IMR-90 (cell line): Measurements from ENCODE around the gene SKIC8. TPM values are rescaled to one million over a fixed set of nuclear protein-coding genes. Genes with fewer than 3 reads are reported as not detected.

Experiments
- ATAC-seq: fragments of 200-7000 bp; cut with Tn5 transposase; 2 replicates; pipeline ENCODE4 v1.9.1; 2020; ENCODE audit warnings: low read depth, mild to moderate bottlenecking, moderate library complexity
- BruUV-seq: library from RNA; stranded (reverse); fragments of 400-500 nt; replicated peaks from 2 replicates; lab custom pipeline; 2021; lab: Mats Ljungman, UMichigan
- CTCF ChIA-PET: fragments of 300-600 bp; formaldehyde crosslinking; extraction: SDS; loops from one replicate; lab custom pipeline; 2021; ENCODE audit warnings: antibody characterized with exemption; lab: Yijun Ruan, JAX
- POLR2A ChIA-PET: fragments of 300-600 bp; sonication (Branson Sonifier 250); formaldehyde crosslinking; loops from one replicate; lab custom pipeline; 2022; ENCODE audit warnings: antibody characterized with exemption; ENCODE audit not compliant: unreplicated experiment; lab: Charles Lee
- DNase-seq: peaks from one replicate; pipeline ENCODE4 v3.0.0; 2013
- H2AFZ ChIP-seq: replicated peaks from 2 replicates; pipeline ENCODE3; 2013; ENCODE audit warnings: low read length, mild to moderate bottlenecking; ENCODE audit not compliant: poor library complexity
- H2AK5ac ChIP-seq: 2 replicates; pipeline ENCODE4 v1.6.1; 2013; ENCODE audit warnings: low read depth, low read length, inconsistent platforms
- H2AK9ac ChIP-seq: replicated peaks from 2 replicates; pipeline ENCODE3; 2013; ENCODE audit warnings: mild to moderate bottlenecking, low read depth, low read length, moderate library complexity; ENCODE audit not compliant: poor library complexity
- H2BK120ac ChIP-seq: 2 replicates; pipeline ENCODE4 v1.6.1; 2013; ENCODE audit warnings: low read depth, low read length, inconsistent platforms
- H2BK15ac ChIP-seq: 3 replicates; pipeline ENCODE4 v1.6.1; 2013; ENCODE audit warnings: low read depth, low read length, inconsistent platforms
- H2BK20ac ChIP-seq: 2 replicates; pipeline ENCODE4 v1.6.1; 2013; ENCODE audit warnings: low read depth, mild to moderate bottlenecking, inconsistent platforms, low read length, moderate library complexity
- H2BK5ac ChIP-seq: 2 replicates; pipeline ENCODE4 v1.6.1; 2013; ENCODE audit warnings: mild to moderate bottlenecking, low read depth, low read length, inconsistent platforms; ENCODE audit not compliant: poor library complexity, severe bottlenecking
- H3K14ac ChIP-seq: replicated peaks from 2 replicates; pipeline ENCODE4 v1.6.1; 2013; ENCODE audit warnings: low read depth, low read length, inconsistent platforms
- H3K18ac ChIP-seq: 2 replicates; pipeline ENCODE4 v1.6.1; 2013; ENCODE audit warnings: low read depth, low read length, control low read depth
- H3K23ac ChIP-seq: 2 replicates; pipeline ENCODE4 v1.6.1; 2013; ENCODE audit warnings: low read depth, low read length, inconsistent platforms
- H3K27ac ChIP-seq: 2 replicates; pipeline ENCODE4 v1.5.1; 2013; ENCODE audit warnings: mild to moderate bottlenecking, control low read depth, low read length; ENCODE audit not compliant: insufficient read depth
- H3K27me3 ChIP-seq: 2 replicates; pipeline ENCODE4 v1.6.1; 2013; ENCODE audit warnings: low read length; ENCODE audit not compliant: control insufficient read depth, insufficient read depth
- H3K36me3 ChIP-seq: 2 replicates; pipeline ENCODE4 v1.6.1; 2013; ENCODE audit warnings: low read length, mixed read lengths; ENCODE audit not compliant: control insufficient read depth, insufficient read depth
- H3K4ac ChIP-seq: 2 replicates; pipeline ENCODE4 v1.6.1; 2013; ENCODE audit warnings: low read depth, low read length, inconsistent platforms
- H3K4me1 ChIP-seq: 2 replicates; pipeline ENCODE4 v1.6.1; 2013; ENCODE audit warnings: low read length, mixed read lengths; ENCODE audit not compliant: control insufficient read depth, insufficient read depth
- H3K4me2 ChIP-seq: 2 replicates; pipeline ENCODE4 v1.6.1; 2013; ENCODE audit warnings: low read depth, mild to moderate bottlenecking, control low read depth, low read length, moderate library complexity
- H3K4me3 ChIP-seq: 2 replicates; pipeline ENCODE4 v1.5.1; 2013; ENCODE audit warnings: low read depth, mild to moderate bottlenecking, control low read depth, low read length, moderate library complexity; ENCODE audit not compliant: insufficient read depth
- H3K56ac ChIP-seq: 2 replicates; pipeline ENCODE4 v1.6.1; 2013; ENCODE audit warnings: low read length, inconsistent platforms; ENCODE audit not compliant: insufficient read depth; ENCODE audit errors: extremely low read depth
- H3K79me1 ChIP-seq, 2 experiments: 2 replicates each; pipeline ENCODE4 v1.6.1; 2013; ENCODE audit warnings: low read length in 2 of 2, inconsistent platforms in 1 of 2, low read depth in 1 of 2
- H3K9ac ChIP-seq: 2 replicates; pipeline ENCODE4 v1.6.1; 2013; ENCODE audit warnings: low read depth, low read length, control low read depth
- H3K9me1 ChIP-seq: 2 replicates; pipeline ENCODE4 v1.6.1; 2013; ENCODE audit warnings: low read length, inconsistent platforms; ENCODE audit not compliant: insufficient read depth
- H3K9me3 ChIP-seq: 2 replicates; pipeline ENCODE4 v1.6.1; 2013; ENCODE audit warnings: low read length; ENCODE audit not compliant: control insufficient read depth, insufficient read depth
- H4K20me1 ChIP-seq: 2 replicates; pipeline ENCODE4 v1.6.1; 2013; ENCODE audit warnings: low read length, inconsistent platforms; ENCODE audit not compliant: insufficient read depth
- H4K5ac ChIP-seq: 2 replicates; pipeline ENCODE4 v1.6.1; 2013; ENCODE audit warnings: mild to moderate bottlenecking, low read depth, low read length, control low read depth
- H4K8ac ChIP-seq, 2 experiments: 2 replicates each; pipeline ENCODE4 v1.6.1; 2013; ENCODE audit warnings: low read depth in 2 of 2, low read length in 2 of 2, control low read depth in 1 of 2, inconsistent platforms in 1 of 2
- H4K91ac ChIP-seq: 2 replicates; pipeline ENCODE4 v1.6.1; 2013; ENCODE audit warnings: low read depth, low read length, inconsistent platforms; ENCODE audit not compliant: insufficient read depth
- BHLHE40 ChIP-seq: fragments of 150-350 bp; IDR thresholded peaks from 2 replicates; pipeline ENCODE4 v1.6.1; 2016; ENCODE audit warnings: mild to moderate bottlenecking, low read depth, low read length
- CEBPB ChIP-seq: IDR thresholded peaks from 2 replicates; pipeline ENCODE4 v1.6.1; 2012; ENCODE audit warnings: low read depth, low read length, improper control_type of control experiment
- CHD1 ChIP-seq: IDR thresholded peaks from 2 replicates; pipeline ENCODE4 v1.6.1; 2012; ENCODE audit warnings: low read depth, low read length, improper control_type of control experiment
- CTCF ChIP-seq: conservative IDR thresholded peaks from 2 replicates; pipeline ENCODE4 v1.5.1; 2012; ENCODE audit warnings: mild to moderate bottlenecking, low read depth, low read length, improper control_type of control experiment
- FOS ChIP-seq: fragments of 150-350 bp; IDR thresholded peaks from 2 replicates; pipeline ENCODE4 v1.6.1; 2016; ENCODE audit warnings: low read depth, low read length
- MAFK ChIP-seq: IDR thresholded peaks from 2 replicates; pipeline ENCODE4 v1.6.1; 2012; ENCODE audit warnings: low read depth, low read length, improper control_type of control experiment
- MAZ ChIP-seq: IDR thresholded peaks from 2 replicates; pipeline ENCODE4 v1.6.1; 2012; ENCODE audit warnings: low read depth, mild to moderate bottlenecking, low read length, improper control_type of control experiment, moderate library complexity, borderline replicate concordance
- MXI1 ChIP-seq: IDR thresholded peaks from 2 replicates; pipeline ENCODE4 v1.6.1; 2012; ENCODE audit warnings: low read depth, mild to moderate bottlenecking, low read length, moderate library complexity, borderline replicate concordance
- NFE2L2 ChIP-seq: fragments of 150-350 bp; IDR thresholded peaks from 2 replicates; pipeline ENCODE4 v1.6.1; 2016; ENCODE audit warnings: low read depth, mild to moderate bottlenecking, low read length
- POLR2A ChIP-seq: IDR thresholded peaks from 2 replicates; pipeline ENCODE4 v1.6.1; 2012; ENCODE audit warnings: mild to moderate bottlenecking, low read depth, low read length
- RAD21 ChIP-seq: IDR thresholded peaks from 2 replicates; pipeline ENCODE4 v1.6.1; 2012; ENCODE audit warnings: low read length, improper control_type of control experiment
- RCOR1 ChIP-seq: IDR thresholded peaks from 2 replicates; pipeline ENCODE4 v1.6.1; 2012; ENCODE audit warnings: mild to moderate bottlenecking, low read length, improper control_type of control experiment; ENCODE audit not compliant: insufficient replicate concordance
- RFX5 ChIP-seq: IDR thresholded peaks from 2 replicates; pipeline ENCODE4 v1.8.0; 2012; ENCODE audit warnings: low read depth, mild to moderate bottlenecking, low read length, moderate library complexity
- SMC3 ChIP-seq: fragments of 150-350 bp; IDR thresholded peaks from 2 replicates; pipeline ENCODE4 v1.6.1; 2016; ENCODE audit warnings: low read depth, mild to moderate bottlenecking, antibody characterized with exemption, low read length, moderate library complexity
- USF2 ChIP-seq: fragments of 150-350 bp; IDR thresholded peaks from 2 replicates; pipeline ENCODE4 v1.6.1; 2017; ENCODE audit warnings: mild to moderate bottlenecking, antibody characterized with exemption, low read length, low read depth
- WGBS, 2 experiments: methylation state at CpG; one replicate each; pipeline versions ENCODE4 v1.1.5 to v1.1.7; 2013; ENCODE audit warnings: missing lambda C conversion rate in 2 of 2; ENCODE audit not compliant: insufficient read length in 1 of 2; ENCODE audit errors: extremely low coverage in 2 of 2; 5-methylcytosine and 5-hydroxymethylcytosine counted together
- dilution Hi-C: fragments of 300-500 bp; cut with HindIII; formaldehyde crosslinking; loops from one replicate; pipeline ENCODE4 v1.14.3; 2018; ENCODE audit warnings: low sequenced_read_pairs; ENCODE audit not compliant: unreplicated experiment
- in situ Hi-C: fragments of 300-500 bp; cut with MboI; formaldehyde crosslinking; loops from 3 replicates; pipeline ENCODE4 v1.14.3; 2019; ENCODE audit warnings: low sequenced_read_pairs, inconsistent platforms, mixed read lengths
- intact Hi-C: fragments of 100-400 bp; cut with micrococcal nuclease; formaldehyde crosslinking; loops from 2 replicates; pipeline ENCODE4 v1.10.0; 2022
- polyA plus RNA-seq, 3 experiments: library from polyadenylated mRNA; depleted of rRNA; stranded (reverse); fragments of >200 nt; gene quantifications; 2 replicates each; pipeline ENCODE4 v1.2.3, GENCODE V29; 2012; ENCODE audit warnings: low replicate concordance in 1 of 3
- total RNA-seq: library from RNA; depleted of rRNA; stranded (reverse); fragments of >200 nt; gene quantifications from 2 replicates; pipeline ENCODE4 v1.2.3, GENCODE V29; 2012
- TF ChIP-seq, protein P1 (sequence below): fragments of 150-350 bp; IDR thresholded peaks from 2 replicates; pipeline ENCODE4 v1.6.1; 2016; ENCODE audit warnings: low read depth, mild to moderate bottlenecking, low read length, moderate library complexity, borderline replicate concordance

The SKIC8 gene
- total and polyA plus RNA-seq, 2 of the 4 experiments (the other 2 are of a cell fraction) = 72.2 to 124 TPM

DNA sequence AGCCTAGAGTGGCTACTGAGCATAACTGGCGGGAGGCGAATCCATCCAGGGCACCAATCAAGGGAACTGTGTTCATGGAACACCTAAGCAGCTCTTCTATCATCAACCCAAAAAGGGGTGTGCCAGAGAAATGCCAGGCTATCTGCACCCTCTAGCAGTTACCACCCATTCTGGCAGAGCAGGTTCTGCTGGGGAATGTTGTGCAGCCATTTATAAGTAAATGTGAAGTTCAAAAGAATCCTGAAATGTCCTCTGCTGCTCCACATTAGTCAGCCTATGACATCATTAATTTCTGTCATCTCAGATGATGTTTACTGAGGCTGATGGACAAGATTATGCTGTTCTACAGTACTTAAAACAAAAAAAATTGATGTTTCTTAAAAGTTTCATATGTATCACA is 7.7 kb downstream of the SKIC8 start:
- no peak overlapping the region for H2AFZ ChIP-seq
- H3K27me3 ChIP-seq = no peaks in the 10 kb centered on the region
- WGBS, 2 experiments = no CpG with 5 or more reads among the region's 2 CpGs
- no peaks in the 10 kb centered on the region for H4K20me1 ChIP-seq
- H3K27ac ChIP-seq = no peak overlapping the region
- H3K4me1 ChIP-seq = no peaks in the 10 kb centered on the region
- no peak overlapping the region for H2AK5ac ChIP-seq
- no peak overlapping the region for H3K9ac ChIP-seq
- intact Hi-C loops = no loop called here
- H3K14ac ChIP-seq = no peak overlapping the region
- no peak for TF ChIP-seq POLR2A
- no peak for TF ChIP-seq USF2
- no peak for TF ChIP-seq RAD21
- no peak for TF ChIP-seq MAZ
- TF ChIP-seq FOS = no peak
- no peak for TF ChIP-seq RFX5
- TF ChIP-seq NFE2L2 = no peak
- TF ChIP-seq CEBPB = no peak
- TF ChIP-seq, protein P1, sequence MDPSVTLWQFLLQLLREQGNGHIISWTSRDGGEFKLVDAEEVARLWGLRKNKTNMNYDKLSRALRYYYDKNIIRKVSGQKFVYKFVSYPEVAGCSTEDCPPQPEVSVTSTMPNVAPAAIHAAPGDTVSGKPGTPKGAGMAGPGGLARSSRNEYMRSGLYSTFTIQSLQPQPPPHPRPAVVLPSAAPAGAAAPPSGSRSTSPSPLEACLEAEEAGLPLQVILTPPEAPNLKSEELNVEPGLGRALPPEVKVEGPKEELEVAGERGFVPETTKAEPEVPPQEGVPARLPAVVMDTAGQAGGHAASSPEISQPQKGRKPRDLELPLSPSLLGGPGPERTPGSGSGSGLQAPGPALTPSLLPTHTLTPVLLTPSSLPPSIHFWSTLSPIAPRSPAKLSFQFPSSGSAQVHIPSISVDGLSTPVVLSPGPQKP = no peak
- no peak for TF ChIP-seq SMC3
- no peak for TF ChIP-seq CHD1
- no peak for TF ChIP-seq CTCF
- TF ChIP-seq BHLHE40 = no peak
- TF ChIP-seq MAFK = no peak
- TF ChIP-seq MXI1 = no peak
- TF ChIP-seq RCOR1 = no peak
- H2AK9ac ChIP-seq = no peak overlapping the region
- no peak overlapping the region for H3K23ac ChIP-seq
- no peak overlapping the region for H2BK15ac ChIP-seq
- no peak overlapping the region for H3K4me3 ChIP-seq
- no peak overlapping the region for H3K56ac ChIP-seq
- H2BK20ac ChIP-seq = no peak overlapping the region
- ChIA-PET POLR2A (no interaction called here), CTCF (no interaction called here)
- ATAC-seq = no peak
- H3K79me1 ChIP-seq = peaks cover 10 to 38% of the 10 kb centered on the region in 2 experiments
- H4K5ac ChIP-seq = no peak overlapping the region
- H3K36me3 ChIP-seq = peaks cover 38% of the 10 kb centered on the region
- H3K4me2 ChIP-seq = no peak overlapping the region
- dilution Hi-C loops = no loop called here
- no peak overlapping the region for H2BK120ac ChIP-seq
- no peak overlapping the region for H4K91ac ChIP-seq
- H3K9me3 ChIP-seq = no peaks in the 10 kb centered on the region
- no peak overlapping the region for H3K18ac ChIP-seq
- H3K9me1 ChIP-seq = peaks cover 10% of the 10 kb centered on the region
- BruUV-seq = no TSS peak
- H4K8ac ChIP-seq = no peak overlapping the region
- DNase-seq = no peak
- H3K4ac ChIP-seq = no peak overlapping the region
- in situ Hi-C loops = no loop called here
- H2BK5ac ChIP-seq = no peak overlapping the region
